GM21367 (cell line): Measurements from ENCODE around the gene RFPL3.
"Not testable (repeated sequence)": the region's sequence is repeated elsewhere in the genome, so short reads cannot be mapped to it uniquely, and the experiment has no call there.

Experiments
- ATAC-seq: cut with Tn5 transposase; IDR thresholded peaks from one replicate; pipeline ENCODE4 v1.9.1; 2021; ENCODE audit not compliant: unreplicated experiment

Gene RFPL3

GRCh38 chr22:32329202-32329645 is 28.4 kb upstream of the RFPL3 start:
- no peak for ATAC-seq

GRCh38 chr22:32331236-32331917 is 26.3 kb upstream of the RFPL3 start:
- no peak for ATAC-seq

GRCh38 chr22:32331918-32332725 is 25.5 kb upstream of the RFPL3 start:
- ATAC-seq, result no peak

GRCh38 chr22:32333141-32333768 is 24.4 kb upstream of the RFPL3 start:
- ATAC-seq, result no peak

GRCh38 chr22:32333769-32334659 is 23.7 kb upstream of the RFPL3 start:
- no peak for ATAC-seq

- no peak for ATAC-seq
Measured at GRCh38 chr22:32334660-32335365, 22.9 kb upstream of the RFPL3 start.

- ATAC-seq, result no peak
Measured at GRCh38 chr22:32335471-32335870, 22.2 kb upstream of the RFPL3 start.

- ATAC-seq, result no peak
Measured at GRCh38 chr22:32336121-32336603, 21.5 kb upstream of the RFPL3 start.

GRCh38 chr22:32336771-32337424 is 20.8 kb upstream of the RFPL3 start:
- ATAC-seq, result no peak

GRCh38 chr22:32337425-32337824 is 20.2 kb upstream of the RFPL3 start:
- ATAC-seq, result not testable (repeated sequence)

- no peak for ATAC-seq
Measured at GRCh38 chr22:32338757-32339156, 18.9 kb upstream of the RFPL3 start.

GRCh38 chr22:32339190-32340012 is 18.3 kb upstream of the RFPL3 start:
- no peak for ATAC-seq

GRCh38 chr22:32340411-32340810 is 17.3 kb upstream of the RFPL3 start:
- ATAC-seq, result no peak

GRCh38 chr22:32341122-32341740 is 16.4 kb upstream of the RFPL3 start:
- ATAC-seq, result no peak

GRCh38 chr22:32342977-32343376 is 14.7 kb upstream of the RFPL3 start:
- no peak for ATAC-seq

GRCh38 chr22:32343941-32344340 is 13.7 kb upstream of the RFPL3 start:
- ATAC-seq, result no peak

GRCh38 chr22:32348031-32348611 is 9.5 kb upstream of the RFPL3 start:
- no peak for ATAC-seq

- ATAC-seq, result not testable (repeated sequence)
Measured at GRCh38 chr22:32351875-32352274, 5.8 kb upstream of the RFPL3 start.
